Muscle layer of colon (tissue), 2 donors: ENCODE data around the gene SLC52A1.

Experiments used
- H3K27ac ChIP-seq: one replicate; pipeline ENCODE4 v1.7.0; 2013; ENCODE audit warnings: low read depth, mild to moderate bottlenecking, low read length, moderate library complexity
- H3K27me3 ChIP-seq, 2 donors: one replicate each; pipeline ENCODE4 v1.7.0; 2013; ENCODE audit warnings: low read length in 2 of 2, mild to moderate bottlenecking in 2 of 2; ENCODE audit not compliant: insufficient read depth in 2 of 2, control insufficient read depth in 1 of 2
- H3K36me3 ChIP-seq: one replicate; pipeline ENCODE4 v1.7.0; 2013; ENCODE audit warnings: mild to moderate bottlenecking, low read length; ENCODE audit not compliant: insufficient read depth
- H3K4me1 ChIP-seq: one replicate; pipeline ENCODE4 v1.7.0; 2013; ENCODE audit warnings: mild to moderate bottlenecking, low read length; ENCODE audit not compliant: insufficient read depth
- H3K4me3 ChIP-seq, 2 donors: one replicate each; pipeline ENCODE4 v1.7.0; 2013; ENCODE audit warnings: low read length in 2 of 2, low read depth in 1 of 2, mild to moderate bottlenecking in 1 of 2, moderate library complexity in 1 of 2
- H3K9ac ChIP-seq: one replicate; pipeline ENCODE4 v1.7.0; 2013; ENCODE audit warnings: low read length
- H3K9me3 ChIP-seq: one replicate; pipeline ENCODE4 v1.7.0; 2013; ENCODE audit warnings: mild to moderate bottlenecking, low read length
- donor health status: abdominal sarcoma.
- donor health status: Adenocarcinoma of cecum.

SLC52A1 gene

DNA sequence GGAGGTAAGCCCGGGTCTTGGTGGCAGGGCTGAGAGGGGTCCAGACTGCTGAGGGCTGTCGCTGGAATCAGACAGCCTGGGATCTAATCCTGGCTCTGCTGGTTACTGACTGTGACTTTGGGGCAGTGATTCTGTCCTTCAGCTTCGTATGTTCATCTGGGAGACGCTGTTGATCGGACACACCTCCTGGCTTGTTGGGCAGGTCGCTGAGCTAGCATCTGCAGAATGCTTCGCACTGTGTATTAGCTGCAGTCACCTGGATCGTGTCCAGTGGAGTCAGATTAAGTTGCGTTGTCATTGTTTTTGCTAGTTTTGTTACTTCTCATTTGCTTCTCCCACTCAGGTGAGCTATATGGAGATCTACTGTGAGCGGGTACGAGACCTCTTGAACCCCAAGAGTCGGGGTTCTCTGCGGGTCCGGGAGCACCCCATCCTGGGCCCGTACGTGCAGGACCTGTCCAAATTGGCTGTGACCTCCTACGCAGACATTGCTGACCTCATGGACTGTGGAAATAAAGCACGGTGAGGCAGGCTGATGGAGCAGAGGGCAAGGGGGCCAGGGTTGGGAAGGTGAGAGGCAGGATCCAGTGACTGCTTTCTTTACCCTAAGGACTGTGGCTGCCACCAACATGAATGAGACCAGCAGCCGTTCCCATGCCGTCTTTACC, 33.0 kb downstream of the SLC52A1 start:
- no peak overlapping the region for H3K4me3 ChIP-seq
- peaks cover 23% of the 10 kb centered on the region for H3K4me1 ChIP-seq
- peaks cover 65% of the 10 kb centered on the region for H3K36me3 ChIP-seq
- H3K9me3 ChIP-seq = no peaks in the 10 kb centered on the region
- no peak overlapping the region for H3K27ac ChIP-seq
- H3K27me3 ChIP-seq = no peaks in the 10 kb centered on the region
- H3K9ac ChIP-seq = no peak overlapping the region

- H3K27ac ChIP-seq = no peak overlapping the region
Measured at GRCh38 chr17:5000237-5000639, 35.0 kb downstream of the SLC52A1 start.

DNA sequence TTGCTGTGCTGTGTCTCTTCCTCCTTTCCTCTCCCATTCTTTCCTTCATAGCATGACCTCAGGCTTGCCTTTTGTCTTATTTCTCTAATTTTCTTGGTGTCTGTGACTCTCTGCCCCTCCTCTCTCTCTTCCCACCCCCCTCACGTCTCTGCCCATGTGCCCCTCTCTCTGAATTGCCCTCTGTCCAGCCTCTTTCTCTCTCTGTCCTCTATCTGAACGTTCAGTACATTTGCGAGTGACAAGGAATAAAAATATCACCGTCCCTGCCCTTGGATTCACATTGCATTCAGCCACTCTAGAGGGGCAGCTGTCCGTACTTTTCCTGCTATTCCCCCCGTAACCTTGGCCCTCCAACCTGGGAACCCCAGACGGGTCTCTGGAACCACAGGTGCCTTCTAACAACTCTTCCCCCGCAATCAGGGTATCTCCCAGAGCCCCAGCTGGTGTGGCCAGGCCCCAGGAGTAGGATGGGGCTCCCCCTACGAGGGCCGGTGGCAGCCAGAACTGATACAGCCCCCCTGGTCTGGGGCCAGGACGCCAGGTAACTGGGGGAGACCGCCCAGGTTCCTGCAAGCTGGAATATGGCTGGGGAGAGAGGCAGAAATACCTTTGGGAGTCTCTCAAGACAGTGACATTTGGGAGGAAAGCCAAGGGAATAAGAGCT, 35.7 kb downstream of the SLC52A1 start:
- no peaks in the 10 kb centered on the region for H3K27me3 ChIP-seq
- peak overlapping the region; percentile 36 for H3K9ac ChIP-seq
- H3K4me3 ChIP-seq = peak overlapping the region in 1 of 2 donors; percentile 96
- H3K9me3 ChIP-seq = no peaks in the 10 kb centered on the region
- peaks cover 23% of the 10 kb centered on the region for H3K4me1 ChIP-seq
- H3K27ac ChIP-seq = no peak overlapping the region
- peaks cover 40% of the 10 kb centered on the region for H3K36me3 ChIP-seq

More at GRCh38 chr17:5000237-5000639, 35.0 kb downstream of the SLC52A1 start:
- Histone ChIP-seq H3K4me3 (peak overlapping the region in 1 of 2 donors; percentile 96), H3K9me3 (no peaks in the 10 kb centered on the region), H3K4me1 (peaks cover 23% of the 10 kb centered on the region), H3K27me3 (no peaks in the 10 kb centered on the region), H3K9ac (peak overlapping the region; percentile 36), H3K36me3 (peaks cover 46% of the 10 kb centered on the region)

DNA sequence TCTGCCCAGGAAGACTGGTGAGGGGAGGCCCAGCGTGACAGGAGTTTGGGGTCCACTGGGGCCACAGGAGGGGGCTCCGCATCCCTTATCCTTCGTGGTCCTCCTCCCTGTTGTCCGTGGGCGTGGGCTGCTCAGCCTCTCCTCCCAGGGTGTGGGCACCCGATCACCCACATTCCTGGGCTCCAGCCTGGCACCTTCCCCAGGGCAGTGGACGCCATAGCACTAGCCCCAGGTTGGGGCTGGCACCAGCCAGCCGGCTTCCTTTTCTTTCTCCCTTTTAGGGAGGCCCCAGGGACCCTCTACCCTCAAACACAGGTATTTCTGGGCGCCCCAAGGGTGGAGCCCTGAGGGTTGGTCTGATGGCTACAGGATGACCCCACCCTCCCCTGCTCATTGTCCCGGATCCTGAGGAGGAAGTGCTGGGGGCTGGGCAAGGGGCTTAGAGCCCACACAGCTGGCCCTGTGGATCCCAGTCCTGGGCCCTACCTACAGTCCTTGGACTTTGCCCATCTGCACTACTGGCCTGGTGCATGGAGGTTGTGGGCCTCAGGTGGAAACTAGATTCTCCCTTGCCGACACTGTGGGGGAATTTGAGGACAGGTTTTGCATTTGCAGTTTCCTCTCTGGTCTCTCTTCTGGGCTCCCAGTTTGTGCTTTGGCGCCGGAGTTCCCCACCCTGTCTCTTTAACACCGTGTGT, 36.3 kb downstream of the SLC52A1 start:
- H3K9me3 ChIP-seq = no peaks in the 10 kb centered on the region
- H3K36me3 ChIP-seq = peaks cover 33% of the 10 kb centered on the region
- H3K4me3 ChIP-seq = peak overlapping the region; percentile 61 to 96
- peak overlapping the region; percentile 78 for H3K9ac ChIP-seq
- H3K27ac ChIP-seq = peak overlapping the region; percentile 75
- no peaks in the 10 kb centered on the region for H3K27me3 ChIP-seq
- peaks cover 23% of the 10 kb centered on the region for H3K4me1 ChIP-seq

DNA sequence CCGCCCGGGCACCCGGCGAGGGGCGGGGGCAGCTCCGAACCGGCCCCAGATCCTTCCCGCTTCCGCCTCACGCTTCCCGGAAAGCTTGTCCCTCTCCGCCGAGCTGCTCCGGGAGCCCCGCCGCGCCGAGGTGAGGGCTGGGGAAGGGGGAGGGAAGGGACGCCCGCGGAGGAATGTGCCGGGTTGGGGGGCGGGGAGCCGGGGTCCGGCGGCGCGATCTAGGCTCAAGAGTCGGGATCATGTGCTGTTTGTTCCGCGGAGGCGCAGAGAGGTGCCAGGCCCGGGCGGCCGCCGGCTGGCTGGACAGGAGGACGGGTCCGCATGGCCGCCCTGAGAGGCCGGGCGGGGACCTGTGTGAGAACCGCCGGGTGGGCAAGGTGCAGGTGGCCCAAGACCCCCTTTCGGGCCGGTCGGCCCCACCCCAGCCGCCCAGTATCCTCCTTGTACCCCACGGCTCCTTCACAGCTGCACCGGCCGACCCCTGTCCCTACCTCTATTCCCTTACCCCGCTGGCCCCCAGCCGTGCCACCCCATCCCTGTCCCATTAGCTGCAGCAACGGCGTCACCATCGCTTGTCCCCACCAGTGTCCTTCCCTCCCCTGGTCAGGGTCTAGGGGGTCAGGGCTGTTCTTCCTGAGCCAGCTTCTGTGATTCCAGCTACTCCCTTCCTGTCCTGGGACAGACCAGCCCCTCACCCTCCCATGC, 37.0 kb downstream of the SLC52A1 start:
- Histone ChIP-seq H3K27ac (peak overlapping the region; percentile 75), H3K4me1 (peaks cover 23% of the 10 kb centered on the region), H3K9ac (peak overlapping the region; percentile 78)

GRCh38 chr17:4997302-4998026, 37.8 kb downstream of the SLC52A1 start, which contains the start of the genes INCA1 and KIF1C:
TSS of gene INCA1 (minus strand) at chr17:4997522. CDS start at chr17:4994437, 3,085 bp downstream.
TSS of gene KIF1C (plus strand) at chr17:4997950. CDS start at chr17:5000247, 2,297 bp downstream.
- H3K27me3 ChIP-seq = no peaks in the 10 kb centered on the region
- peak within 1 kb of the TSS; percentile 93 for H3K27ac ChIP-seq
- no peaks in the 10 kb centered on the region for H3K9me3 ChIP-seq
- peaks cover 19% of the 10 kb centered on the region for H3K36me3 ChIP-seq
- peak within 1 kb of the TSS; percentile 63 to 96 for H3K4me3 ChIP-seq
- H3K9ac ChIP-seq = peak within 1 kb of the TSS; percentile 78
- peaks cover 23% of the 10 kb centered on the region for H3K4me1 ChIP-seq

More for the DNA sequence above, 37.0 kb downstream of the SLC52A1 start:
- Histone ChIP-seq H3K27me3 (no peaks in the 10 kb centered on the region), H3K4me3 (peak overlapping the region; percentile 61 to 96), H3K36me3 (peaks cover 26% of the 10 kb centered on the region), H3K9me3 (no peaks in the 10 kb centered on the region)

- no peak overlapping the region for H3K4me3 ChIP-seq
- no peaks in the 10 kb centered on the region for H3K27me3 ChIP-seq
- no peak overlapping the region for H3K9ac ChIP-seq
- no peaks in the 10 kb centered on the region for H3K36me3 ChIP-seq
- no peaks in the 10 kb centered on the region for H3K9me3 ChIP-seq
- H3K27ac ChIP-seq = no peak overlapping the region
- peaks cover 6% of the 10 kb centered on the region for H3K4me1 ChIP-seq
Measured at GRCh38 chr17:4994081-4994595, 41.1 kb downstream of the SLC52A1 start.

GRCh38 chr17:4987767-4988567, 47.3 kb downstream of the SLC52A1 start:
- Histone ChIP-seq H3K36me3 (no peaks in the 10 kb centered on the region), H3K4me3 (peak overlapping the region; percentile 89 to 93), H3K27ac (peak overlapping the region; percentile 73), H3K4me1 (peaks cover 21% of the 10 kb centered on the region), H3K27me3 (no peaks in the 10 kb centered on the region), H3K9ac (peak overlapping the region; percentile 98), H3K9me3 (no peaks in the 10 kb centered on the region)

- Histone ChIP-seq H3K27me3 (no peaks in the 10 kb centered on the region), H3K4me1 (peaks cover 21% of the 10 kb centered on the region), H3K9ac (peak within 1 kb of the TSS; percentile 98), H3K9me3 (no peaks in the 10 kb centered on the region), H3K27ac (peak within 1 kb of the TSS; percentile 73), H3K4me3 (peak within 1 kb of the TSS; percentile 89 to 93), H3K36me3 (peaks cover 8% of the 10 kb centered on the region)
Measured at GRCh38 chr17:4986951-4987766, 48.1 kb downstream of the SLC52A1 start, which contains the start of gene CAMTA2. TSS of gene CAMTA2 (minus strand) at chr17:4987675. CDS start at chr17:4986222, 1,453 bp downstream.
